NCI-H128 (cell line): ENCODE data around the gene ULK4.
"Not testable (repeated sequence)": the region's sequence is repeated elsewhere in the genome, so short reads cannot be mapped to it uniquely, and the experiment has no call there.

Experiments
- DNase-seq: peaks from one replicate; lab custom pipeline; 2025; ENCODE audit not compliant: unreplicated experiment; lab: John Stamatoyannopoulos, UW

Gene ULK4

DNA sequence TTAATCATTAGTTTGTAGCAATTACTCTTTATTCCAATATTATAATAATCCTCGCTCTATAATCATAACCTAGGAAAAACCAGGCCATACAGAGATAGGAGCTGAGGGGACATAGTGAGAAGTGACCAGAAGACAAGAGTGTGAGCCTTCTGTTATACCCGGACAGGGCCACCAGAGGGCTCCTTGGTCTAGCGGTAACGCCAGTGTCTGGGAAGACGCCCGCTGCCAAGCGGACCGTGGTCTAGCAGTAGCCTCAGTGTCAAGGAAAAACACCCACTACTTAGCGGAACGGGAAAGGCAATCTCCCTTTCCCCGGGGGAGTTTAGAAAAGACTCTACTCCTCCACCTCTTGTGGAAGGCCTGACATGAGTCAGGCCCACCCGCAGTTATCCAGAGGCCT lies 266.1 kb downstream of the ULK4 start:
- DNase-seq, result not testable (repeated sequence)

- no peak for DNase-seq
Observed at GRCh38 chr3:41693799-41694198, 268.1 kb downstream of the ULK4 start.

GRCh38 chr3:41690766-41691563 lies 270.9 kb downstream of the ULK4 start:
- no peak for DNase-seq

DNA sequence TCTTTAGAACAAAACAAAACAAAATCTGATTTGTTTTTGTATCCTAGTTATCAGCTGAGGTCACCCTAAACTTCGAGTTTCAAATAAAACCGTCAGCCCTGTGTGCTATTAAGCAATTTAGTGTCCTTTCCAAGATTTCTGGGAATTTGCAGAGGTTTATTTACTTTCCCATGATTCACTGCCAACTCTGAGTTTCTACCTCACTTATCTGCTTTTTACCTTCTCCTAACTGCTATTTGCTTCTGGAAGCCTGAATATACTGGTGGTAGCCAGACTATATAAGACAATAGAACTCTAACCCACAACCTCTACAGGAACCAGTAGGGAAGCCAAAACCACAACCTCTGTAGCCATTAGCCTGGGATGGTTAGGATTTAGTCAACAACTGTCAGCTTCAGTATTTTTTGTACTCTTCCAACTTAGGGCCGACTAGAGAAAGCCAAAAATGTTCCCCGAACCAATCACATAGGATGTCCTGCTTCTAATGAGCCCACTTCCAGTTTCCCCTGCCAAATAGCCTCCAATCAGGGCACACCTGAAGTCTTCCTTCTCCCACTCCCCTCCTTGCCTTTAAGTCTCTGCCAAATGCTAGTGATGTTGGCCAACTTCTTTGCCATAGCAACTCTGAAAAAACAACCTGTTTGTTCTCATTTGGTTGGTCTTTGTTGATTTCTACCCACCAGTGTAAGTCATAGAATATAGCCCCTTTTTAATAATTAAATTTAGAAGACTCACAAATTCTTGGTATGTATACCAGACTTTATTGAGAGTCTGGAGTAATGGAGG lies 273.1 kb downstream of the ULK4 start:
- DNase-seq, result no peak

GRCh38 chr3:41684797-41685735 lies 276.8 kb downstream of the ULK4 start:
- DNase-seq, result no peak

DNA sequence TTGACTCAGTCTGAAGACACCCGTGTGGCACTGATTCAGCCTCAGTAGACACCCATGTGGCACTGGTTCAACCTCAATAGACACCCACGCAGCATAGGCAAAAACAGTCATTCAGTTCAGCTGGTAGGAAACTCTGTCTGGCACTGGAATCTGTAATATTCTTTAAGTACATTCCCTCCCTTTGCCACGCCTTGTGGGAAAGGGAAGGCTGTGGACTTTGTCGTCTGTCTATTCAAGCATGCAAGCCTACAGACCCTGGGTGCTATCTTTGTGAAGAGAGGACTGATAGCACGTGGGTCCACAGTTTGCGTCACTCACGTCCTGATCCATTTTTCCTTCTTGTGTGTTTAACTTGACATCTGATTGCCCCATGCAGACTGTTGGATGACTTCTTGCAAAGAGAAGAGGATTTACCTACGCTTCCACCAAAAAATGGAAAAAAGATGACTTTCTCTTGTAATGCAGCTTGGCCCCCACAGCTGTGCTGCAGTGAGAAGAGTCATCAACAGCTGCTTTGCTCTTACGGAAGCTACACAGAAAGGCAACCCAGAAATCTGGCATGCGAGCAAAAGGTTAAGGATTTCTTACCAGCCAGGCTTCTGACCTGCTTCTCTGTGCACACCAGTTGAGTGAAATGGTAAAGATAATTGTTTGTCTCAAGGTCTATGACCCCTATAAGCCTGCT lies 278.1 kb downstream of the ULK4 start:
- no peak for DNase-seq

DNA sequence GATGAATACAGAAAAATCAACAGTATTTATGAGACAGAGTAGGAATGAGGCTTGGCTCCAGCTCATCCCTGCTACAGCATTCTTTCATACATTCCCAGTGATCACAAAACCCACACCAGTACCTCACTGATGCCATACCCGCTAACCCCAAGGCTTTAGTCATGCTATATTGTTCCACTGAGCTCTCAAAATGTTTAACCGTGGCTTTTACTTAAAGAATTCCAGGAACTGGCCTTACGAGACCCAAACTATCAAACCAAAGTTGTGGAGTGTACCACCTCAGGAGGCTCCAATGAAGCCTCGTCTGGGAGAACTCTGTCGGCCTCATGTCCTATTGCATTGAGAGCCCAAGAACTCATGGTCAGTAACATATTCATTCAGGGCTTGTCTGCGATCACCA lies 278.9 kb downstream of the ULK4 start:
- DNase-seq, result no peak

DNA sequence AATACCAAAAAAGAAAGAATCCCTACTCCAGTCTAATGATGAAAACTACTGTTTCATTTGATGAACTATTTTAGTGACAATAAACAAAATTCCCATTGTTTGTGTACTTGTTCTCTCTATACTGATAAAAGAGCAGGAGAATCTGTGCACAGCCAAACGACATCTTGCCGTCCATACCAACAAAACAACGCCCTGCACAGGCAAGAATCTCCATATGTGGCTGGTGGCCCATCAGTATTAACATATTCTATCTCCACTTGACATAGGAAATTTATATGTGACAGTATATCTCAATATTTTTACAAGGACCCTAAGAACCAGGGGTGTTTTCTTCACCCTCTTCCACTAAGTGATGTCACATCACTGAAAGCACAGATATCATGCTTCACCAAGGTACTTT lies 279.5 kb downstream of the ULK4 start:
- DNase-seq, result no peak

DNA sequence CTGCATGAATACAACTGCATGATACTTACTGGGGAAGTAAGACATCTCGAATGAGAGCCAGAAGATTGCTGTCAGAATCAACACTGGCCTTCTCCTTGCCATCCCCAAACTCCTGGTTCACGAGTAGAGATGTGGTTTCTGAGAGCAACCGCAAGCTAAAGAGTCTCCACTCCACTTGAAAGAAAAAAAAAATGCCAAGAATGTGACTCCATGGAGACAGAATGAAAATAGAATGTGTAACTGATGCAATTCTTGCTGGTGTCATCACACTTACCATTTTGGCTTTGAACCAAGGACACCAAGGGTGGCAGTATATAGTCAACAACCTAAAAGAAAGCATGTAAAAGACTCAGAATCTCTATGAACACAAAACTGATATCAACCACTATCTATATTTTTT lies 280.4 kb downstream of the ULK4 start:
- DNase-seq, result no peak

- DNase-seq, result no peak
Observed at GRCh38 chr3:41679374-41679773, 282.5 kb downstream of the ULK4 start.

GRCh38 chr3:41675102-41675501 lies 286.8 kb downstream of the ULK4 start:
- DNase-seq, result not testable (repeated sequence)

- no peak for DNase-seq
Observed at GRCh38 chr3:41674449-41674848, 287.5 kb downstream of the ULK4 start.

GRCh38 chr3:41673650-41674049 lies 288.3 kb downstream of the ULK4 start:
- DNase-seq, result no peak

DNA sequence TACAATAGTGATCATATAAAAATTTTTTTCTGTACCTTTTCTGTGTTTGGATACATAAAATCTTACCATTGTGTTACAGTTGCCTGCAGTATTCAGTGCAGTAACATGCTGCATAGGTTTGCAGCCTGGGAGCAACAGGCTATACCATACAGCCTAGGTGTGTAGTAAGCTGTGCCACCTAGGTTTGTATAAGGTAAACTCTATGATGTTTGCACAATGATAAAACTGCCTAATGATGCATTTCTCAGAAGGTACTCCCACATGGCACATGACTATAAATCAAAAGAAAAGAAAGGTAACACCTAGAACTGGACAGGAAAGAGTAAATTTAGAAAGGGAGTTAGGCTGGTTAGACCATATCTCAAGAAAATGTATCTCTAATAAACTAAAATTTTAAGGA lies 293.5 kb downstream of the ULK4 start:
- no peak for DNase-seq

GRCh38 chr3:41662288-41662687 lies 299.6 kb downstream of the ULK4 start:
- no peak for DNase-seq

DNA sequence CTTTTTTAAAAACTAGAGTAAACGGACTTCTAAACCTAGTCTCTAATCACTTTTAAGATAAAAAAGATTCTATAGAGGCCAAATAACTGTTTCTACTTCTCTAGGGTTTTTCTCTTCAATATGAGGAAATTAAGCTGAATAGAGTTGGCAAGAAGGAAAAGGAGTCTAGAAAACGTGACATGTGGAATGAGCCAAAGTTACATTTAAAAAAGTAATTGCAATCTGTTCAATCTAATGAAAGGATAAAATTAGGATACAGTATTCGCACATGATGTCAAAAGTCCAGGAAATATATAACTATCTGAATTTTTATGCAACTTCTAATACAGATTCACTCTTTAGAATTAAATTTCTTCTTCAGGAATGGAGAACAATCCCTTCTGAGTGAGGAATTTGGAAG lies 300.1 kb downstream of the ULK4 start:
- DNase-seq, result no peak

GRCh38 chr3:41660510-41660909 lies 301.4 kb downstream of the ULK4 start:
- DNase-seq, result no peak

DNA sequence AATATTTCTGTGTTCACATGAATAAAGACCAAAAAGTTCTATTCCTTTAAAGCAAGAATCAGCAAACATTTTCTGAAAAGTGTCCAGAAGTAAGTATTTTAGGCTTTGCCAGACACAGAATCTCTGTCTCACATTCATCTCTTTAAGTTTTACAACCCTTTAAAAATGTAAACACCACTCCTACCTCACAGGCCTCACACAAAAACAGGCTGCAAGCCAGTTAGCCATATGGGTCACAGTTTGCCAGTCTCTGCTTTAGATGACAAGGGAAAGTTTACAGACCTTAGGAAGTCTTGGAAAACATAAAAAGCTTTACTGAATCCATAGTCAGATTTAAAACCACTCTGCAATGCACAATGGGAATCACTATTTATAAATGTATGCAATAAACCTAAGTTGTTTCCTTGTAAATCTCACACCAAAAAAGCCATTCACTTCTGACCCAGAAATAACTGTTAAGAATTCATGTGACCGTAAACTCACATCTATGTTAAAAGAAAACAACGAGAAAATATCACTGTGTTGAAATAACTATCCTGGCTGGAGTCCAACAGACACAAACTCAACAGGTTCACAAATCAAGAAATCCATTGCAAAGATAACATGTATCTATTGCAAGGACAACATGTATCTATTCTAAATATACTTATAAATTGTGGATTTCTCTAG lies 308.2 kb downstream of the ULK4 start:
- DNase-seq, result no peak

DNA sequence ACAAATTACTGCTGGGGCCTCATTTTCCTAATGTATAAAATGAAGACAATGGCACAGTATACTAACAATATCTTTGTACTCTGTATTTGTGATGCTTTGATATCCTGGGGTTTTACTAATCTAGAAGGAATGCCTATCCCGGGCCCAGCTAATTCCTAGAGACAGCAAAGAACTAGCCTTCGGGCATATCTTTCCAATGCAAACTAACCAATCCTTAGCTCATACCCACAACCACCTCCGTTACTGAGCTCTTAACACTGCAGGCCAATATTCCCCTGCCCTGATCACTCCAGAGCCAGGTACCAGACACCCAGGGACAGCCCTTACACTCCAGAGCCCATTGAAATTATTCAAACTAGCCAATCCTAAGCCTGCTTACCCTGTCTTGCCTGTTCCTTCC lies 309.0 kb downstream of the ULK4 start:
- DNase-seq, result no peak

- DNase-seq, result no peak
Observed at GRCh38 chr3:41652506-41652905, 309.4 kb downstream of the ULK4 start.
